OCI-LY1 (cell line): ENCODE data around the gene UAP1.

Experiments
- CTCF ChIP-seq: fragments of 200-600 bp; sonication (generic), shearing (Covaris generic); IDR thresholded peaks from 2 replicates; pipeline ENCODE4 v1.5.1; 2017; ENCODE audit warnings: mild to moderate bottlenecking, antibody characterized with exemption, low read length, moderate library complexity, mixed read lengths
- EZH2 ChIP-seq: fragments of 200-600 bp; sonication (generic), shearing (Covaris generic); IDR thresholded peaks from 2 replicates; pipeline ENCODE4 v1.8.0; 2017; ENCODE audit warnings: borderline replicate concordance, mixed run types, mild to moderate bottlenecking, antibody characterized with exemption, low read length, moderate library complexity, mixed read lengths

DNA sequence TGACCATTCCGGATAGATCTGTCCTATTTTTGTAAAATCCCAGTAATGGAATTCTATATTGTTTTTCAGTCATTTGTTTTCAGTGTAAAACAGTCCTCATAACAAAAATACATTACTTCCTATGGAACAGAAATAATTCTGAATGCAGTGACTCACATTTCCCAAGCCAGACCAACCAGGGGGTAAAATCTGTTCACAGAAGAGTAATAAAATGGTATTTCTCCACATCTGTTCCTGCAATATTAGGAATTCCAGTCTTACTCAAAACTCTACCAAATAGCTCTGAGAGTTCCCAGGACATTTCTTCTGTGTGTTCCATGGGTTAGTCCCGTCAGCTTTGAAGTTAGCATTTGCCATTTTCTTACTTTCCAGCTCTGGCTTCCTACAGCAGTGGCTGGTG lies 68.1 kb downstream of the UAP1 start:
- no peak for TF ChIP-seq EZH2
- no peak for TF ChIP-seq CTCF
